HG03378 (cell line): ENCODE measurements around the gene TIMM9.
"Not testable (repeated sequence)": the region's sequence is repeated elsewhere in the genome, so short reads cannot be mapped to it uniquely, and the experiment has no call there.

Experiments used
- ATAC-seq: cut with Tn5 transposase; IDR thresholded peaks from one replicate; pipeline ENCODE4 v1.9.1; 2021; ENCODE audit warnings: mild to moderate bottlenecking, moderate library complexity; ENCODE audit not compliant: unreplicated experiment

The TIMM9 gene

GRCh38 chr14:58427281-58428117, at the start of gene TIMM9, which contains the start of gene KIAA0586:
TSS of gene TIMM9 (minus strand) at chr14:58427531. CDS start at chr14:58411945, 15,586 bp downstream.
TSS of gene KIAA0586 (plus strand) at chr14:58427719. CDS start at chr14:58428265, 546 bp downstream.
- peak; percentile 83 for ATAC-seq

DNA sequence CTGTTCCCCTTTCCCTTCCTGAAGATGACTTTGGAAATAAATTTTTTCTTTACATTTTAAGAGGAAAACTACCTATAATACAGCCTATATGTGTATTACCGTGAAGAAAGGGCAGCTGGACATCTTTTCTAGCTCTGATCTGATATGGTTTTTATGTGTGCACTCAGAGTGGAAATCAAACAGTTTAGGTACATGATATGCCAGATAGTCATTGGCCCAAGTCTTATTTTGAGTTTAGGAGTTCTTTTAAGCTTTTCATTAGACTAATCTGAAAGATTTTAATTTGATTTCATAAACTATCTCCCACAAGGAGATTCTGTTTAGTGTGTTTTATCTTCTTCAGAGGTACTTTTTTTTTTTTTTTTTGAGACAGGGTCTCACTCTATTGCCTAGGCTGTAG, 49.0 kb upstream of the TIMM9 start:
- ATAC-seq = no peak

DNA sequence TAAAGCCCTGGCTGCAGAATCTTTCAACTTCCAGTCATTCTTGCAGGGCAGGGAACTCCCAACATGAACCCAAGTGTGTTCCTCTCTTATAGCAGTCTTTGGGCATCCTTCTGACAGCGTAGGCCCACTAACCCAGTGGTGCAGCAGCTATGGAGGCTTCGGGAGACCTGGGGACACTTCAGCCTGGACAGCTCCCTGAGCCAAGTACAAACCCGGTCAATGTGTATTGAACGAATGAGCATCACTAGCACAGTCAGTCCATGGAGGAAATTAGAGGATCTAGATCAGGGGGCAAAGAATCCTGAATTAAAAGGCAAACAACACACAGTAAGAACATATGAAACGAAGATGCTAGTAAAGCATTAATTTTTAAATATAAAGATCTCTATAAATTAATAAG, 42.0 kb upstream of the TIMM9 start:
- no peak for ATAC-seq

GRCh38 chr14:58467575-58467974, 40.2 kb upstream of the TIMM9 start:
- no peak for ATAC-seq

DNA sequence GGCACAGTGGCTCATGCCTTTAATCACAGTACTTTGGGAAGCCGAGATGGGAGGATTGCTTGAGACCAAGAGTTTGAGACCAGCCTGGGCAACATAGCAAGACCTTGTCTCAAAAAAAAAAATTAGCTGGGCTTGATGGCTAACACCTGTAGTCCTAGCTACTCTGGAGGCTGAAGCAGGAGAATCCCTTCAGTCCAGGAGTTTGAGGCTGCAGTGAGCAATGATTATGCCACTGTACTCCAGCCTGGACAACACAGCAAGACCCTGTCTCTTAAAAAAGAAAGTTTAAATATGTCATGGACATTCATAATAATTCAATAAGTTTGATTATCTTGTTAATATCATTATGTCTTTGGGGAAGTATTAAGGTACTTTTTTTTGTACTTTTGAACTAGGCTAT, 39.1 kb upstream of the TIMM9 start:
- ATAC-seq = no peak

DNA sequence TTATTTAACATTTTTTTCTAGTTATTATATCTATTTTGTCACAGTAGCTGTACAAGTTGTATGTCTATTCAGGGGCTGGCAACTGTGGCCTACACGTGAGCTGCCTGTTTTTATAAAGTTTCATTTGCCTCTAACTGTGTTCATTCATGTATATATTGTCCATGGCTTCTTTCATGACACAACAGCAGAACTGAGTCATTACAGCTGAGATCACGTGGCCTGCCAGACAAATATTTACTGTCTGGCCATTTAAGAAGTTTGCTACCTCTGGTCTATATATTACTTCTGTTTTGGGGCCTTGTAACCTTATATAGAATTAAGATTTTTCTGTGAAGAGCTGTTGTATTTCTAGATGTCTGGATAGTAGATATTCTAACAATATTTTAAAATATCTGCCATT, 38.1 kb upstream of the TIMM9 start:
- ATAC-seq = no peak

DNA sequence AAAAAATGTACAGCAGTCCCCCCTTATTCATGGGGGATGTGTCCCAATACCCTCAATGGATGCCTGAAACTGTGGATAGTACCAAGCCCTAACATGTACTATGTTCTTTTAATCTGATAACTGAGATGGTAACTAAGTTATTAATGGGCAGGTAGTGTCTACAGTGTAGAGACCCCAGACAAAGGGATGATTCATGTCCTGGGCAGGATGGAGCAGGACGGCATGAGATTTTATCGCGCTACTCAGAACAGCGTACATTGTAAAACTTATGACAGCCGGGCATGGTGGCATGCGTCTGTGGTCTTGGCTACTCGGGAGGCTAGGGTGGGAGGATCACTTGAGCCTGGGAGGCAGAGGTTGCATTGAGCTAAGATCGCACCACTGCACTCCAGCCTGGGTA, 37.3 kb upstream of the TIMM9 start:
- no peak for ATAC-seq

DNA sequence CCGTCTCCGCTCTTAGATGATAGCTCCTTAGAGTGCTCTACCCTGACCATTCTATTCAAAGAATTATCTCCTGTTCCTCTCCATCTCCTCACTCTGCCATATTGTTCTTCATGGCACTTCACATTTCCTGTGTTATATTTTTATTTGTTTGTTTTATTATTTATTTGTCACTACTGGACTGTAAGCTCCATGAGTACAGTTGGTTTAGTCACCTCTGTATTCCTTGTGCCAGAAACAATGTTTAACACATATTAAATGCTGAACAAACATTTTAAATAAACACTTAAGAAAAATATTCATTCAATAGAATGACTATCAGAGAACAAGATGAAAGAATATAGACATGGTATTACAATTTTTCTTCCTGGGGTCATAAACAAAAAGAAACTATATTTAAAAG, 35.8 kb upstream of the TIMM9 start:
- ATAC-seq = no peak

DNA sequence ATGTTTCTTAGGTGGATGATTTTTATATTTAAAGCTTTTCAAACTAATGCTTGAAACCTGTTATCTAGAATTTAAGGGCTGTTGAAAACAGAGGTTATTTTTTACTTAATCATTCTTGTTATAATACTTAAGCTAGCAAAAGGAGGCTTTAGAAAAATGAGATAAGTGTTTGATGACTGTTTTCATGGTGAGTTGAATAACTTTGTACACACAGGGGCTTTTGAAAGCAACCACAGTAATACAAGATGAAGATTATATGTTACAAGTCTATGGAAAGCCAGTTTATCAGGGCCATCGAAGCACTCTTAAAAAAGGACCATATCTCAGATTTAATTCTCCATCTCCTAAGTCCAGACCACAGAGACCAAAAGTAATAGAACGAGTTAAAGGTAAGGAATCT, 33.4 kb upstream of the TIMM9 start:
- ATAC-seq = no peak

- ATAC-seq = no peak
These were observed 28.4 kb upstream of the TIMM9 start for GRCh38 chr14:58455593-58456265.

- ATAC-seq = no peak
These were observed 17.3 kb upstream of the TIMM9 start for GRCh38 chr14:58444627-58445026.

GRCh38 chr14:58439476-58439875, 12.1 kb upstream of the TIMM9 start:
- ATAC-seq = no peak

GRCh38 chr14:58430156-58430555, 2.8 kb upstream of the TIMM9 start:
- no peak for ATAC-seq

DNA sequence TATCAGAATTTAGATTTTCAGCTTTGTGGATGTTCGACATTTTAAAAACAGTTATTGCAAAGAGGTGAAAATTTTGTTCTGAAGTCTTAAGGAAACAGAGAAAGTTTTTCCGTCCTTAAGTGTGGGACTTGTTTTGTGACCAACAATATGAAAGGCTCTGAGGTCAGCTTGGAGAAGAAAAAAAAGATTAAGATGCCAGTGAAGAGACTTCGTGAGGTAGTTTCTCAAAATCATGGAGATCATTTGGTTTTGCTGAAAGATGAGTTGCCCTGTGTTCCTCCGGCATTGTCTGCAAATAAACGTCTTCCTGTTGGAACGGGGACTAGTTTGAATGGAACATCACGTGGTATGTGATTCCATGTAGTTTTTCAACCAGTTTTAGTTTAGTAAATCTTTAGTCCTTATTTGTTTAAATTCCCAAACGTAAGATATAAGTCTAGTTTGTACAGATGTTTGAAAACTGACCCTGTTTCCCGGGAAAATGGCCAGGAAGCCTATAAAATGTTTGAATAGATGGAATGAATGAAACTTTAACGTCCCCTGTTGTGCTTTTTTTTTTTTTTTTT, 870 bp upstream of the TIMM9 start:
- no peak for ATAC-seq

DNA sequence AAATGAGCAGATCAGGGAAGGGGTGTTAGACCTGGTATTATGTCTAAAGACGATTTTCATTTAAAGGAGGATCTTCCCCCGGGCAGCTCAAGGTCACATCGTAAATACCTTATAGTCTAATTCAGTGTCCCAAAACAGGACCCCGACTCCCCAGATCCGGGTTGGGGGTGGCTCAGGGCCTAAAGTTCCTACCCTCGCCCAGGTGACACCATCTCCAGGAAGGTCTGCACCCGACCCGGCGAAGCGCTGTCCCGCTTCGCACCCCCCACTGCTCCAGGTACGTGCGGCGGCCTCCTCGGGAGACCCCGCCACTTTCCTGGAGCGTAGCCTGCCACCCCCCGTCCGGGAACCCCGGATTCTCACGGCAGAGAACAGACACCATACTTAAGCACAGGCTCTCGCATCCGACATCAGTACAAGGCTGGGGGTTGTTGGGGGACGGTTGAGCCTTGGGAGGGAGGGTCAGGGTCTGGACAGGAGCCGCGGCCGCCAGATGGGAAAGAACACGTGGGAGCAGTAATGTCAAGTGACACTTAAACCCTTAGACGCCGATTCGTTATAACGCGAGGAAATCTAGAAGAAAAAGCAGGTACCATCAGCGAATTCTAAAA, 556 bp downstream of the TIMM9 start:
- peak; percentile 17 for ATAC-seq

DNA sequence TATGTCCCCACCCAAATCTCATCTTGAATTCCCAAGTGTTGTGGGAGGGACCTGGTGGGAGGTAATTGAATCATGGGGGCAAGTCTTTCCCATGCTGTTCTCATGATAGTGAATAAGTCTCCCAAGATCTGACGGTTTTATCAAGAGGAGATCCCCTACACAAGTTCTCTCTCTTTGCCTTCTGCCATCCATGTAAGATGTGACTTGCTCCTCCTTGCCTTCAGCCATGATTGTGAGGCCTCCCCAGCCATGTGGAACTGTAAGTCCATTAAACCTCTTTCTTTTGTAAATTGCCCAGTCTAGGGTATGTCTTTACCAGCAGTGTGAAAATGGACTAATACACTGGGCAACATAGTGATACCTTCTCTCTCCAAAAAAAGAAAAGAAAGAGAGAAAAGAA, 10.4 kb downstream of the TIMM9 start:
- not testable (repeated sequence) for ATAC-seq

GRCh38 chr14:58415636-58416547, 11.4 kb downstream of the TIMM9 start:
- ATAC-seq = no peak

DNA sequence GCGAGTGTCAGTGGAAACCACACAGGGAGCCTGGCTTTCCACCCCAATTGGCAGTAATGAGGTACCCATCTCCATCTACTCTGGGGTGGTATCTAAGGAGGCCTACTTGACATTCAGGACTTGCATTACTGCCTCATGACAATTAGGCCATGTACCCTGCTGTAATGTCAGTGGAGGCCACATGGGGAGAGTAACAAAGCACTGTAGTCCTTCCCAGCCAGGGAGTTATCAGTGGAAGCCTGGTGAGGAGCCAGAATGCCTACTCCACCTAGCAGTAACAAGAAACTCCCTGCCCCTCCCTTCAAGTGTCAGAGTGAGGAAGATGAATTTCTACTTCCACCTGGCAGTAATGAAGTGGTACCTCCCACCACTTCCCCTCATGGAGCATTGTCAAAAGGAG, 12.5 kb downstream of the TIMM9 start:
- ATAC-seq = no peak

DNA sequence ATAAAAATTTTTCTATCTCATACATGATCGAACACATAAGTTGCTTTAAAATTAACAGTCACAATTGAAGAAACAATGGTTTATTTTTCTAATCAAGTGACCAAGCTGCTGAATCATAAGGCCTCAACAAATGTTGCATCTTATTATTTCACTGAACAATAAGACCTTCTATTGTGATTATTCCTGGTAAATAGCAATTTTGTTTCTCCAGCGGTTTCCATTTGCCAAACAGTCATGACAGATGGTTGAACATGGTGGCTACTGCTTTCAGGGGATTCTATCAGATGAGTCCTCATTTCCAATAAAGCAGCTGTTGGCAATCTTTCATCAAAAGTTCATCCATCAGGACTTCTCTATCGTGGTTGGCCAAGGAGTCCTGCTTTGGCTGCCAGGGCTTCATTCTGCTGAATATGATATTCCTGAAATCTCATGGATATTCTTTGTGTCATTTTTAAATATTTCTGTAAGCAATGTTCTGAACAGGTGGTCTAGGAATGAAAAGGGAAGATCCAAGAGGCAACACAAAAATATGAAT, 18.6 kb downstream of the TIMM9 start:
- ATAC-seq = no peak

DNA sequence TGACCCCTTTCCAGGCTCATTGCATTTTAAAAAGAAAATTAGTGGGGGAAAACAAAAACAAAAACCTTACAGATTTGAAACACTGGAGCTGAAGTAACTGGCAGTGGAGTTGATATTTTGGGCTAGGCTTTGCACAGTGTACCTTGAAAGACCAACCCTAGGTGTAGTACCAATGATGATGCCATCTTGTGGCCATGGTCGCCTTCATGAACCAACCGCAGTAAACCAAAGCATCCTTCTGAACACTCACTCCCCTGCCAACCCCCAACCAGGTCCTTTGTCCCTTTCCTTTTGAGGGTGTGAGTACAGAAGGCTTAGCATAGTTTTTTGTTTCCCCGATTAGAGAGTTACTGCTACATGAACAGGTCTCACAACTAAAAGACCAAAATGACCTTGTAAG, 25.7 kb downstream of the TIMM9 start:
- no peak for ATAC-seq
